ENCODE results near the gene FRAS1. TPM values are rescaled to one million over a fixed set of nuclear protein-coding genes. Genes with fewer than 3 reads are reported as not detected.

Gene FRAS1
- total and polyA plus RNA-seq, 9 of the 15 experiments (the other 6 are each of a cell fraction or from before 2014, with no cell fraction given) = under 0.01 to 0.11 (median 0.04) TPM; not detected in 2

DNA sequence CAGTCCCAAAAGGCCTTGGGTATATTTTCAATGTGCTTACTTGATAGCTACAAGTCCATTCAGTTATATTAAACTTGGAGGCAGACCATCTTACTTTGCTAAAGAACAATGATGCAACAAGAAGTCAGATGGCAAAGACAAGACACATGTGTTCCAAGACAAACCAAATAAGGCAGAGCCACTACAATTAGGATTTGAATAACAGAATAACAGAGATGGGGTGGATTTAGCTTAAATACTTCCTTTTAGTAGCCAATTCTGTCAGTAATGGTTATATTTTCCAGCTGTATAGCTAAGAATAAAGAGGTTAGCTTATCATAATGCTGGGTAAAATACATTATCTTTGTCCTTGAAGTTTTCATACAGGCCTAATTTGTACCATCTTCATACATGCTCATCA lies 37.7 kb upstream of the FRAS1 start:
- no TSS peak for BruUV-seq (replicated peaks)
- H3K27ac ChIP-seq (ENCODE audit: extremely low read depth, low read depth, low read length) = no peak overlapping the region
- DNase-seq (ENCODE audit: extremely low read depth in 1 of 4, low spot score in 3 of 4) (no peak), FAIRE-seq (no peak), ATAC-seq (no peak)
- in situ Hi-C loops (cut with MboI) = no loop called here
- no peaks in the 10 kb centered on the region for H3K4me1 ChIP-seq (replicated peaks in 1 of 2; ENCODE audit: control insufficient read depth in 2 of 2, insufficient read depth in 2 of 2, low read length in 2 of 2)
- POLR2A ChIA-PET = interaction anchor here (0.8 kb wide), 1 partner anchor 30 kb away, joined by 3 read pairs; no protein-coding TSS in a partner anchor
- no peak overlapping the region for H3K4me3 ChIP-seq
- H3K9ac ChIP-seq (ENCODE audit: insufficient read depth in 1 of 2, low read depth in 2 of 2, low read length in 2 of 2) = no peak overlapping the region
- H3K36me3 ChIP-seq (ENCODE audit: control insufficient read depth, insufficient read depth, low read length) = no peaks in the 10 kb centered on the region
- CTCF ChIA-PET (ENCODE audit: low intra/inter-chr PET ratio) = no interaction called here
- no peaks in the 10 kb centered on the region; a peak in 1 of 5 replicates for H3K27me3 ChIP-seq (ENCODE audit: control insufficient read depth in 2 of 2, insufficient read depth in 2 of 2, low read length in 2 of 2)
- intact Hi-C loops (cut with micrococcal nuclease) = no loop called here
- TF ChIP-seq, protein P1, sequence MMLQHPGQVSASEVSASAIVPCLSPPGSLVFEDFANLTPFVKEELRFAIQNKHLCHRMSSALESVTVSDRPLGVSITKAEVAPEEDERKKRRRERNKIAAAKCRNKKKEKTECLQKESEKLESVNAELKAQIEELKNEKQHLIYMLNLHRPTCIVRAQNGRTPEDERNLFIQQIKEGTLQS (IDR thresholded peaks at IDR 0.05) = 0 out of 2 replicates have a peak, but pooled peaks have one; percentile 18
- TF ChIP-seq, protein P1 (CRISPR knock-in tag; conservative IDR thresholded peaks at IDR 0.05) = no peak
- TF ChIP-seq KHSRP (IDR thresholded peaks at IDR 0.05) (no peak), CEBPG (CRISPR knock-in tag; IDR thresholded peaks at IDR 0.05) (no peak), CEBPG (tag; conservative IDR thresholded peaks at IDR 0.05 in 1 of 2, IDR thresholded peaks at IDR 0.05 in 1 of 2) (peak in 1 of 2 experiments; percentile 33; a peak in 2 of 4 replicates)
- H2AFZ ChIP-seq (ENCODE audit: low read depth, low read length) = no peak overlapping the region
- H3K9me1 ChIP-seq (ENCODE audit: control insufficient read depth, insufficient read depth, low read length) = no peaks in the 10 kb centered on the region
- H4K20me1 ChIP-seq (replicated peaks; ENCODE audit: control insufficient read depth, insufficient read depth, low read length) = no peaks in the 10 kb centered on the region
- no peak overlapping the region for H3K4me2 ChIP-seq (ENCODE audit: insufficient read depth, low read length)
- no peaks in the 10 kb centered on the region for H3K79me2 ChIP-seq (ENCODE audit: control insufficient read depth, insufficient read depth, low read length)
- H3K9me3 ChIP-seq (replicated peaks; ENCODE audit: control insufficient read depth, insufficient read depth, low read depth, low read length) = no peaks in the 10 kb centered on the region

DNA sequence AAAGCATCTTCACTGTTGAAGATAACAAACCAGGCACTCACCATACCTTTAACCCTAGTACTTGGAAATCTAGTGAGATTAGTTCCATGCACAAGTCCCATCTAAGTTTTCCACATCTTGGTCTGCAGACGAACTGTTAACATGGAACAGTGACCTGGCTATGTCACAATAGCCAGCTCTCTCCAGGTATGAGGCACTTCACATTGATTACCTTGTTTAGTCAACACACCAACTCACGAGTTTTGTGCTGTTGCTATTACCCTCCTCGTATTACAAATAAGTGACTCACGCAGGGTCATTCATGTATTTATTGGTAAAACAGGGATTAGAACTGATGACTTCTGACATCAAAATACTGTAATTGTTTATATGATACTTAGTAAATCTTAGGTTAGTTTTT lies 36.4 kb upstream of the FRAS1 start:
- in situ Hi-C loops (cut with MboI) = no loop called here
- FAIRE-seq = no peak
- 3% methylated on average over 4 of the region's 4 CpGs for WGBS (ENCODE audit: insufficient coverage, low coverage, missing lambda C conversion rate)
- no peak overlapping the region for H3K27ac ChIP-seq (ENCODE audit: extremely low read depth, low read depth, low read length)
- H3K4me1 ChIP-seq (replicated peaks in 1 of 2; ENCODE audit: control insufficient read depth in 2 of 2, insufficient read depth in 2 of 2, low read length in 2 of 2) = no peaks in the 10 kb centered on the region
- ChIA-PET POLR2A (no interaction called here), CTCF (ENCODE audit: low intra/inter-chr PET ratio) (no interaction called here)
- H3K4me2 ChIP-seq (ENCODE audit: insufficient read depth, low read length) = no peak overlapping the region
- no peaks in the 10 kb centered on the region for H3K9me1 ChIP-seq (ENCODE audit: control insufficient read depth, insufficient read depth, low read length)
- no peaks in the 10 kb centered on the region for H3K36me3 ChIP-seq (ENCODE audit: control insufficient read depth, insufficient read depth, low read length)
- no peaks in the 10 kb centered on the region; a peak in 1 of 5 replicates for H3K27me3 ChIP-seq (ENCODE audit: control insufficient read depth in 2 of 2, insufficient read depth in 2 of 2, low read length in 2 of 2)
- BruUV-seq (replicated peaks) = no TSS peak
- ATAC-seq = no peak
- no peaks in the 10 kb centered on the region for H4K20me1 ChIP-seq (replicated peaks; ENCODE audit: control insufficient read depth, insufficient read depth, low read length)
- no peak overlapping the region for H2AFZ ChIP-seq (ENCODE audit: low read depth, low read length)
- H3K9ac ChIP-seq (ENCODE audit: insufficient read depth in 1 of 2, low read depth in 2 of 2, low read length in 2 of 2) = no peak overlapping the region
- no peak for DNase-seq (ENCODE audit: extremely low read depth in 1 of 4, low spot score in 3 of 4)
- H3K9me3 ChIP-seq (replicated peaks; ENCODE audit: control insufficient read depth, insufficient read depth, low read depth, low read length) = no peaks in the 10 kb centered on the region
- intact Hi-C loops (cut with micrococcal nuclease) = no loop called here
- no peaks in the 10 kb centered on the region for H3K79me2 ChIP-seq (ENCODE audit: control insufficient read depth, insufficient read depth, low read length)
- no peak overlapping the region for H3K4me3 ChIP-seq
- TF ChIP-seq, protein P2, sequence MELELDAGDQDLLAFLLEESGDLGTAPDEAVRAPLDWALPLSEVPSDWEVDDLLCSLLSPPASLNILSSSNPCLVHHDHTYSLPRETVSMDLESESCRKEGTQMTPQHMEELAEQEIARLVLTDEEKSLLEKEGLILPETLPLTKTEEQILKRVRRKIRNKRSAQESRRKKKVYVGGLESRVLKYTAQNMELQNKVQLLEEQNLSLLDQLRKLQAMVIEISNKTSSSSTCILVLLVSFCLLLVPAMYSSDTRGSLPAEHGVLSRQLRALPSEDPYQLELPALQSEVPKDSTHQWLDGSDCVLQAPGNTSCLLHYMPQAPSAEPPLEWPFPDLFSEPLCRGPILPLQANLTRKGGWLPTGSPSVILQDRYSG (tag; conservative IDR thresholded peaks at IDR 0.05; ENCODE audit: low read depth) = no peak
- TF ChIP-seq PHB2 (IDR thresholded peaks at IDR 0.05; ENCODE audit: low read depth) = no peak
- no peak for TF ChIP-seq HDAC6 (IDR thresholded peaks at IDR 0.05; ENCODE audit: low read depth, low read length)
- no peak for TF ChIP-seq MAFK (IDR thresholded peaks at IDR 0.05; ENCODE audit: low read length)
- TF ChIP-seq HNRNPUL1 (IDR thresholded peaks at IDR 0.05; ENCODE audit: low read length) = no peak
- no peak for TF ChIP-seq TGIF2 (CRISPR knock-in tag; IDR thresholded peaks at IDR 0.05)
- no peak for TF ChIP-seq ZNF778 (CRISPR knock-in tag; IDR thresholded peaks at IDR 0.05)
- TF ChIP-seq, protein P3, sequence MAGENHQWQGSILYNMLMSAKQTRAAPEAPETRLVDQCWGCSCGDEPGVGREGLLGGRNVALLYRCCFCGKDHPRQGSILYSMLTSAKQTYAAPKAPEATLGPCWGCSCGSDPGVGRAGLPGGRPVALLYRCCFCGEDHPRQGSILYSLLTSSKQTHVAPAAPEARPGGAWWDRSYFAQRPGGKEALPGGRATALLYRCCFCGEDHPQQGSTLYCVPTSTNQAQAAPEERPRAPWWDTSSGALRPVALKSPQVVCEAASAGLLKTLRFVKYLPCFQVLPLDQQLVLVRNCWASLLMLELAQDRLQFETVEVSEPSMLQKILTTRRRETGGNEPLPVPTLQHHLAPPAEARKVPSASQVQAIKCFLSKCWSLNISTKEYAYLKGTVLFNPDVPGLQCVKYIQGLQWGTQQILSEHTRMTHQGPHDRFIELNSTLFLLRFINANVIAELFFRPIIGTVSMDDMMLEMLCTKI (IDR thresholded peaks at IDR 0.05; ENCODE audit: partially characterized antibody) = no peak
- TF ChIP-seq ZBTB8A (IDR thresholded peaks at IDR 0.05; ENCODE audit: partially characterized antibody) = no peak
- TF ChIP-seq MCM5 (IDR thresholded peaks at IDR 0.05; ENCODE audit: low read depth) = no peak
- no peak for TF ChIP-seq NCOA2 (IDR thresholded peaks at IDR 0.05; ENCODE audit: partially characterized antibody in 2 of 2)
